ENCODE data around the gene SYNGR1.

Gene SYNGR1

DNA sequence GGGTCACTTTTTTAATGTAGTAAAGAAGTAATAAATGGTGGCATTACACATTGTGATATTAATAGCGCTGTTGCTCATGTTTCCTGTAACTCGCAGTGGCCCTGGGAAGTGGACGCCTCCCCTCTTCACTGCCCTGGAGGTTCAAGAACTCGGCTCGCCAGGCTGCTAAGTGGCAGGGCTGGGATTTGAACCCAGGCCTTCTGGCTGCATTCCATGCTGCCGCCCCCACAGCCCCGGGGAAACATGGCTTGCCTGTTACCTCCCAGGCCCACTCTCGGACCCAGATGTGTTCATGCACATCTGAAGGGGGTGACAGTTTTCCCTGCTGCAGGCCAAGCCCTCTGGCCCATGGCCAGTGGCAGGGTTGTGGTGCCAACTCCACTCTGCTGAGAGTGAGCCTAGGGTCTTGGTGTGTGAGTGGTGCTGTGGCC lies 82.0 kb downstream of the SYNGR1 start:
- DNase-seq = no peak

DNA sequence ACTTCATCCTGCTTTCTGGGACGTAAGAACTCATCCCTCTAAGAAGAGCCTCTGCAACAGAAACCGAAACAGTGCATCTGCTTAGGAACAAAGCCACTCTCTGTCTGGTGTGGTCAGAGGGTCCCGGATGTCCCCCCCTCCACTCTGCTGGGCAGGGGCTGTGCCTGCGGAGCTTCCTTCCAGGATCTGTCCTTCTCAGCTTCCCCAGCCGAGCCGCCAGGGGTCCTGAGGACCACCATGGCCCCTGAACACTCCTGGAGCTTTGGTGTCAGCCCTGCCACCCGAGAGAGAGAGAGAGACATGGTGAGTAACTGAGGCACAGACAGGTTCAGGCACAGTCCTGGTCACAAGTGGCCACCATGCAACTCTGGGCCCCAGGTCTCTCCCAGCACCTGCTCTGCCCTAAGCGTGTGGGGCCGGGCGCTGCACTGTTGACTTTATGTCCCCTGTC lies 82.6 kb downstream of the SYNGR1 start:
- DNase-seq = no peak

DNA sequence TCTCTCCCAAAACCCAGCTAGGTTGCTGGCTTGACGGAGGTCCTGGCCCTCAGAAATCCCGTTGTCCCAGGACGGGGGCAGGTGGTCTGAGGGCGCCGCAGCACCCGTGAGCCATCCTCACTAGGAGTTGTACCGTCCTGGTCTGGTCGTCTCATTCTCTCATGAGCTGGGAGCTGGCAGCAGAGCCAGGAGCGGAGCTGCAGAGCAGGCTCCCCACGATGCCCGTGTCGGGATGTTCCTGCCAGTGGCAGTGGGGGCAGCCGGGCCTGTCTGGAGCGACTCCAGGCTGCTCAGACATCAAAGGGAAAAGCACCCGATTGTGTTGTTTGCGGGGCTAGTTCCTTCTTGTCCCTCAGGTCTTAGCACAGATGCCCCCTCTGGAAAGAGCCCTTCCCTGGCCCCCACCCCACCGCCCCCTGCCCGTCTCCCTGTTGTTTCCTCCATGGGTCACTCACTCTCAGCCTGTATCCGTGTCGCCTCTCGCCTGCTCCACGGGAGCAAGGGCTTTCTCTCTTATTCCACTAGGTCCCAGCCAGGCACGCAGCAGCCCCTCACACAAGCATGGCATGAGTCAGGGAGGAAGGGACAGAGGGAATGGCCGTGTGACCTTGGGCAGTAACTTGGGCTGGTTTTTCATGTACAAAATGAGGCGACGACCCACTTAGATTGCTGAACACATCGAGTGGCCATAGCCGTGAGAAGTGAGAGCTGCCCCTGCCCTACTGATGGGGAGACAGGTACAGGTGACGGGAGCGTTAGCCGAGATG lies 83.9 kb downstream of the SYNGR1 start:
- DNase-seq = no peak

DNA sequence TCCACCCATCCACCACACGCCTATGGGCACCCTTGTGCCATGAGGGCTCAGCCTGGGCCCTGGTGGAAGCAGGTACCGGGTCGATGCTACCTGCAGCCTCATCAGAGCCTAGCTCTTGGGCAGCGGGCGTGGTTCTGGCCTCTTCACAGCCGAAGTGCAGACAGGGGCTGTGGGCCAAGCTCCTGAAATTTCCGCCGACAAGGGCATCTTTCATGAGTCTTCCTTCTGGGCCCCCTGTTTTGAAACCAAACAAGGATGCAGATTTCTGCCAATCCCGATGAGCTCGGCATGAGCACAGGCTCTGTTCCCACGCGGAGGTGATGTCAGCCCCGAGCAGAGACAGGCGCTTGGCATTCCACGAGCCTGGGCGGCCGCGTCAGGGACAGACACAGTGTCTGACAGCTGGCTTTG lies 84.5 kb downstream of the SYNGR1 start:
- no peak for DNase-seq

DNA sequence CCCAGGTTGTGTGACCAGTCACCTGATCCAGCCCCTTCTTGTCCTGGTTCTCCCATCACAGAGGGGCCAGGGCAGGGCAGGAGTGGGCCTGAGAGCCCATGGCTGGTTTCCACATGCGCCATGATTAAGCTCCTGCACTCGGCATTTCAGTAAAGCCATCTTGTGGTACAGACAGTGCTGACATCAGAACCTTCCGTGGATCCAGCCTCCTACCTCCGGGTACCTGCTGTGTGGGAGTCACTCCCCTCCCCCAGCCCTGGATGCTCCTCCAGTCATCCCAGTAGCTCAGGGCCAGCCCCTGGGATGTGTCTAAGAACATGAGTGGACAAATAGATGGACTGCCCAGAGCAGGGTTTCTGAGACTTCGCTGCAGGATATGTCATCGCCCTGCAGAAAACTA lies 84.9 kb downstream of the SYNGR1 start:
- no peak for DNase-seq
